GM12864 (cell line): ENCODE results near the gene GIMAP8.
"Not testable (repeated sequence)": the region's sequence is repeated elsewhere in the genome, so short reads cannot be mapped to it uniquely, and the experiment has no call there.

Experiments
- DNase-seq: peaks from one replicate; pipeline ENCODE4 v3.0.0-alpha.2; 2011; ENCODE audit warnings: low read depth
- H3K4me3 ChIP-seq: 2 replicates; pipeline ENCODE4 v1.5.1; 2011; ENCODE audit warnings: mild to moderate bottlenecking, low read depth, low read length, control low read depth
- TF ChIP-seq, protein P1 (sequence below): IDR thresholded peaks from 2 replicates; pipeline ENCODE4 v1.5.1; 2011; ENCODE audit warnings: low read depth, mild to moderate bottlenecking, moderate library complexity, low read length, control low read depth, inconsistent platforms; ENCODE audit errors: missing control alignments

GIMAP8 gene

DNA sequence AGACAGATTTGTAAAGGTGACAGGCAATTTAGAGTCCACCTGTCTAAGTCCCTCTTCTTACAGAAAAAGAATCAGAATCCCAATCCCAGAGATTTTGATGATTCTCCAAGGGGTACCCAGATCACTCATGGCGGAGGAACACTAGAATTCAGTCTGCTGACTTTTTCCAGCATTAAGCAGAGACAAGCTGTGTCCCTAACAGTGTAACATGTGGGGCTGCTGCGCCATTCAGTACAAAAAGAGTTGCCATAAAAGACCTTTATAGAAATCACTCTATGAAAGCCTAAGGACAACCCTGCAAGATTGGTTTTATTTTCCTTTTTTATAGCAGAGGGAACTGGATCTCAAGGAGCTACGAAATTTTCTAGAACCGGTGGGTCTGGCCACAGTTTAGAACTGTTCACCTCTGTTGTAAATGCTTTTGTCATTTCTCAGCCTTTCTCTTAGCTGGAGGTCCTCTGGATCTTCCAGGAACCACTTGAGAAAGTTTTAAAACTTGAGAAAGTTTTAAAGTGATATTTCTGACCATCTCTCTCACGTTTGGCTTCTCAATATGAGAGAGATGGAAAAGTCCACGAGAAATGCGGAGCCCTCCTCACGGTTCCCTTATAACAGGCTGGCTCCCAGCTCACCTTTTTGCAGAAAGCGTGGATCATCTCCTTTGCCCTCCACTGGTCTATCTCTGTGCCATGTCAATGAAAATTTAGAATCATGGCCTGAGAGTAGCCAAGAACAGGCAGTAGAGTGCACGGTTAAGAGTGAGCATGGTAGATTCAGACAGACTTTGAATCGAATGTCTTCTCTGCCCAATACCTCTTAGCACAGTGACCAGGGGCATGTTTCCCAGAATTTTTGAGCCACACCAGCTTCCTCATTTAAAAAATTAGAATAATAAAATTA, 65.1 kb downstream of the GIMAP8 start:
- peak overlapping the region; percentile 67 for H3K4me3 ChIP-seq
- TF ChIP-seq, protein P1, sequence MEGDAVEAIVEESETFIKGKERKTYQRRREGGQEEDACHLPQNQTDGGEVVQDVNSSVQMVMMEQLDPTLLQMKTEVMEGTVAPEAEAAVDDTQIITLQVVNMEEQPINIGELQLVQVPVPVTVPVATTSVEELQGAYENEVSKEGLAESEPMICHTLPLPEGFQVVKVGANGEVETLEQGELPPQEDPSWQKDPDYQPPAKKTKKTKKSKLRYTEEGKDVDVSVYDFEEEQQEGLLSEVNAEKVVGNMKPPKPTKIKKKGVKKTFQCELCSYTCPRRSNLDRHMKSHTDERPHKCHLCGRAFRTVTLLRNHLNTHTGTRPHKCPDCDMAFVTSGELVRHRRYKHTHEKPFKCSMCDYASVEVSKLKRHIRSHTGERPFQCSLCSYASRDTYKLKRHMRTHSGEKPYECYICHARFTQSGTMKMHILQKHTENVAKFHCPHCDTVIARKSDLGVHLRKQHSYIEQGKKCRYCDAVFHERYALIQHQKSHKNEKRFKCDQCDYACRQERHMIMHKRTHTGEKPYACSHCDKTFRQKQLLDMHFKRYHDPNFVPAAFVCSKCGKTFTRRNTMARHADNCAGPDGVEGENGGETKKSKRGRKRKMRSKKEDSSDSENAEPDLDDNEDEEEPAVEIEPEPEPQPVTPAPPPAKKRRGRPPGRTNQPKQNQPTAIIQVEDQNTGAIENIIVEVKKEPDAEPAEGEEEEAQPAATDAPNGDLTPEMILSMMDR, result no peak
- no peak for DNase-seq

DNA sequence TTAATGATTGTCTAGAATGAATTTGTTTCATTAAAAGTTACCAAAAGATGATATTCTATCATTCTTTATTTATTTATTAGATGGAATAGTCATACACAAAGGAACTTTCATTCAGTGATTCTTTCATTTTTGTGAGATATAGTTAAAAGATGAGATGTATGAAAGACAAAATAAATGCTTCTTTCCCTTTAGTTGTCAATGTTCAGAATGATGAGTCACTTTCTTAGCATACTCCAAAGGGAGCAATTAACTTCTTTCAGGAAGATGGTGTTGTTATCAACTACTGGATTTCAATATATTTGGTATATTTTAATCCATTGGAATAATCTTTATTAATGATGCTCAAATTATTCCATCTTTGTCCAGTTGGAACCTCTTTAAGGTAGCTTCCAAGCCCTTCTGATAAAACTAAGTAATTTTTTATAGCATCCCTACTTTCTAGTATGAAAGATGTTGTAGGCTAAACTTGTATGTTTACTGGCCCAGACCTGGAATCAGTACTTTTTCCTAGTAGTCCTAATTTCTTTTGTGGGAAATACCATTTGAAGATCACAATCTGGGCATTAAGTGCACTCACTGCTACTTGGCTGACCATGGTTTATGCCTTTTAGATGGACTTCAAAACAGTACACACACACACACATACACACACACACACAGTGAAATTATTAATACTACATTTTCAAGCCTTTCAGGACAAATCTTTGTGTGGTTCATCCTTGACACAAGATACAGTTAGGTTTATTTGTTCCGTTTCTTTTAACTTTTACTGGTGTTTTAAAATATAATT, 66.7 kb downstream of the GIMAP8 start:
- TF ChIP-seq, protein P1, result no peak
- no peak for DNase-seq
- no peak overlapping the region; the same call in 1 of the 2 replicates for H3K4me3 ChIP-seq

DNA sequence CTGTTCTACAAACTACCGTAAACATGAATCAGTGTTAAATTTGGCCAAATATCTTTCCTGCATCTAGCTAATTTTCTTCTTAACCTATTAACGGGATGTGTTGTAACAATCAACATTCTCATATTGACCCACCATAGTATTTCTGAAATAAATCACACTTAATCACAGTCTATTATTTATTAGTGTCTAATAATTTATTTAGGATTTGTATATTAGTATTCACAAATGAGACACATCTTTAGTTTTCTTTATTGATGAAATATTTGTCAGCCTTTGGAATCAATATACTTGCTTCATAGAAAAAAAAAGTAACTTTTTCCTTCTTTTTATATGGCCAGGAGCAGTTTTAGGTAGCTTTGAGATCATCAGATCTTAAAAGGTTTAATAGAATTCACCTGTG, 68.9 kb downstream of the GIMAP8 start:
- H3K4me3 ChIP-seq, result no peak overlapping the region
- TF ChIP-seq, protein P1, result no peak
- DNase-seq, result no peak

DNA sequence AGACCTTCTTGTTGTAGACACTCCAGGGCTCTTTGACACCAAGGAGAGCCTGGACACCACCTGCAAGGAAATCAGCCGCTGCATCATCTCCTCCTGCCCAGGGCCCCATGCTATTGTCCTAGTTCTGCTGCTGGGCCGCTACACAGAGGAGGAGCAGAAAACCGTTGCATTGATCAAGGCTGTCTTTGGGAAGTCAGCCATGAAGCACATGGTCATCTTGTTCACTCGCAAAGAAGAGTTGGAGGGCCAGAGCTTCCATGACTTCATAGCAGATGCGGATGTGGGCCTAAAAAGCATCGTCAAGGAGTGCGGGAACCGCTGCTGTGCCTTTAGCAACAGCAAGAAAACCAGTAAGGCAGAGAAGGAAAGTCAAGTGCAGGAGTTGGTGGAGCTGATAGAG, 69.7 kb downstream of the GIMAP8 start:
- DNase-seq, result no peak
- H3K4me3 ChIP-seq, result no peak overlapping the region
- TF ChIP-seq, protein P1, result no peak

DNA sequence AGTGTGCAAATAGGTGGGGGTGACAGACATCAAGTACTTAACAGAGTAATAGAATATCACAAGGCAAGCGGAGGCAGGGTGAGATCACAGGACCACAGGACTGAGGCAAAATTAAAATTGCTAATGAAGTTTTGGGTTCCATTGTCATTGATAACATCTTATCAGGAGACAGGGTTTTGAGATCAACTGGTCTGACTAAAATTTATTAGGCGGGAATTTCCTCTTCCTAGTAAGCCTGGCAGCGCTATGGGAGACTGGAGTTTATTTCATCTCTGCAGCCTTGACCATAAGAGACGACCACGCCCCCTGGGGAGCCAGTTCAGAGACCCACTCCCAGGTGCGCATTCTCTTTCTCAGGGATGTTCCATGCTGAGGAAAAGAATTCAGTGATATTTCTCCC, 72.5 kb downstream of the GIMAP8 start:
- DNase-seq, H3K4me3 ChIP-seq: not testable (repeated sequence)

DNA sequence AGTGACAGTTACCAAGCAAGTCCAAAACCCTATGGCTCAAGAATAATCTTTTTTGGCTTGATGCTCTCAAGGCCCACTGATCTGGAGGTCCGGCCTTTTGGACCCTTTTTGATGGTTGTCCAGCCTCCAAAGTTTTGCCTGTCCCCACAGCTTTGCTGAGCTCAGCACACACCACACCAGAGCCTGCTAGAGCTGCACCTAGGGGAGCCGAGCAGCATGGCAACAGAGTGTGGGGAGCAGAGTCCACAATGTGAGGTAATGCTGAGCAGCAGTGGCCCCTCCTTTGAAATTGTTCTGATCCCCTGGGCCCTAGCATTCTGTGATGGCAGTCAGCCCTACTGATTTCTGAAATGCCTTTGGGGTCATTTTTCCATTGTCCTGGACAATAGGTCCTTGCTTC, 73.6 kb downstream of the GIMAP8 start:
- TF ChIP-seq, protein P1, result no peak
- DNase-seq, result no peak

More for the DNA sequence above, 73.6 kb downstream of the GIMAP8 start:
- H3K4me3 ChIP-seq, result no peak overlapping the region
